GM12875 (cell line): ENCODE measurements around the gene AREL1.

Experiments
- H3K4me3 ChIP-seq: one replicate; pipeline ENCODE4 v1.5.1; 2011; ENCODE audit warnings: low read depth, low read length, control low read depth
- TF ChIP-seq, protein P1 (sequence below): IDR thresholded peaks from 2 replicates; pipeline ENCODE4 v1.5.1; 2011; ENCODE audit warnings: low read depth, mild to moderate bottlenecking, control low read depth, inconsistent platforms, low read length, moderate library complexity, borderline replicate concordance; ENCODE audit not compliant: insufficient read depth

Gene AREL1

DNA sequence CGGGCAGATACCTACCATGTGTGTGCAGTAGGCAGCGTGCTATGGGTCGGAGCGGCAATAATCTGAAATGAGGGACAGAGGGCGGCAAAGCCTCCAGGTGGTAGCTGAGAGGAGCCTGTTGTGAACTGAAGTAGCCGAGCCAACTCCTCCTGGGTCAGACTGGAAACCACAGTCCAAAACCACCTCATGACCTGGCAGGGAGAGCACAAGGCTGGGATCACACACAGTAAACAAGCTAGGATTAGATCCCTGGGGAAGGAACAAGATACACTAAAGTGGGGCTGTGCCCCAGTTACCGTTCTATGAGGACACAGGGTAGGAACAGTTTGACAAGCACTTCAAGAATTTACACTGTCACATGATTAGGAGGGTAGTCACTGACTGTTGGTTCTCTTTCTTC, 49.0 kb downstream of the AREL1 start:
- TF ChIP-seq, protein P1, sequence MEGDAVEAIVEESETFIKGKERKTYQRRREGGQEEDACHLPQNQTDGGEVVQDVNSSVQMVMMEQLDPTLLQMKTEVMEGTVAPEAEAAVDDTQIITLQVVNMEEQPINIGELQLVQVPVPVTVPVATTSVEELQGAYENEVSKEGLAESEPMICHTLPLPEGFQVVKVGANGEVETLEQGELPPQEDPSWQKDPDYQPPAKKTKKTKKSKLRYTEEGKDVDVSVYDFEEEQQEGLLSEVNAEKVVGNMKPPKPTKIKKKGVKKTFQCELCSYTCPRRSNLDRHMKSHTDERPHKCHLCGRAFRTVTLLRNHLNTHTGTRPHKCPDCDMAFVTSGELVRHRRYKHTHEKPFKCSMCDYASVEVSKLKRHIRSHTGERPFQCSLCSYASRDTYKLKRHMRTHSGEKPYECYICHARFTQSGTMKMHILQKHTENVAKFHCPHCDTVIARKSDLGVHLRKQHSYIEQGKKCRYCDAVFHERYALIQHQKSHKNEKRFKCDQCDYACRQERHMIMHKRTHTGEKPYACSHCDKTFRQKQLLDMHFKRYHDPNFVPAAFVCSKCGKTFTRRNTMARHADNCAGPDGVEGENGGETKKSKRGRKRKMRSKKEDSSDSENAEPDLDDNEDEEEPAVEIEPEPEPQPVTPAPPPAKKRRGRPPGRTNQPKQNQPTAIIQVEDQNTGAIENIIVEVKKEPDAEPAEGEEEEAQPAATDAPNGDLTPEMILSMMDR = no peak
- no peak overlapping the region for H3K4me3 ChIP-seq

DNA sequence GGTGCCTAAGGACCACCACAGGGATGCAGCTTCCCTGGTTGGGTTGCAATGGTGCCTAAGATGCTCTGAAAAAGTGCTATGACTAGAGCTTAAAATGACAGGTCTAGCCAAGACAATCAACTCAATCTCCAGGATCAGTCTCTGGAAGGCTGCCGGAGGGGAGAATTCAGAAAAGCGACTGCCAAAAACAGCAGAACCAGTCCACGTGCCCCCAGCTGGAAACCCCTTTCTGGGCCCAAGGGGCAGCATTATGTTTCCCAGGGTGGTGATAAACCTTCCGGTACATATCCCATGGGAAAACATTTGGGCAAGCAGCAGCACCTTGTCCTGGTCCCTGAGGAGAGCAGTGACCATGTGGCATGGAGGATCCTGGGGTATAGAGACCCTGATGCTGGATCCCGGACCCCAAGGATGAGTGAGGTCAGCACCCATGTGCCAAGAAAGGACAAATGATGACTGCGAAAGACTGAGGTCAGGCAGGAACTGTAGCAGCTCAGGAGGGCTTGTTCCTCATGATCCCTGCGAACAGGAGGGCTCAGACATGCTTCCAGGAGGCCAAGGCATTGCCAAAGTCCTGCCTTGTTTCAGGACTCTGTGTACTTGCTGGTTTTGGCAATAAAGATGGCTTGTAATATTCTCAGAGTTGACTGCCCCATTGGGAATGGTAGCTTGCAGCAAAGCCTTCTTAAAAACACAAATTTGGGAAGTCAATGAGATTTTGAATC, 51.0 kb downstream of the AREL1 start:
- TF ChIP-seq, protein P1 = no peak
- no peak overlapping the region for H3K4me3 ChIP-seq

DNA sequence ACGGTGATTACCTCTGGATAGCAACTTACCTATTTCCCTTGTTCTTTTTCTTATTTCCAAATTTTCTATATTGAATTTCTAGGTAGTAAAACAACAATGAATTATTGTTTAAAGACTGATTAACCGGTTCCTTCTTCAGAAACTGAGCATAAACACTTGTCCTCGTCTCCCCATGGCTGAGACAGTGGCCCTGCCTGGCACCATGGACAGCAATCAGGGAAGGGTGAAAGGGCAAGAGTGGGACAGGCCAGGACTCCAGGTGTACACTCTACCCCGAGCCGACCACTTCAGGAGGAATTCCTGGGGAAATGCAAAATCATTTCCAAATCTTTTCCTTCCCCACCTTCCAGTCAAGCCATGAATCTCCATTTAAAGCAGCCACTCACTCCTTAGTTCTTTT, 52.0 kb downstream of the AREL1 start:
- TF ChIP-seq, protein P1 = no peak

DNA sequence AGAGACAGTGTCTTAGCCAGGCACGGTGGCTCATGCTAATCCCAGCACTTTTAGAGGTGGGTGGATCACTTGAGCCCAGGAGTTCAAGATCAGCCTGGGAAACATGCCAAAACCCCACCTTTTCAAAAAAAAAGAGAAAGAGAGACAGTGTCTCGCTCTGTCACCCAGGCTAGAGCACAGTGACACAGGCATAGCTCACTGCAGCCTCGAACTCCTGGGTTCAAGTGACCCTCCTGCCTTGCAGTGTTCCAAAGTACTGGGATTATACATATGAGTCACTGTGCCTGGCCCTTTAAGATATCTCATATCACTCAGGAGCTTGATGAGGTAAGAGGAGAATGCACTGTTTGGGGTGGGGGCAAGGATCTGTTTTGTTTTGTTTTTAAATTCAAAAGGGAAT, 52.7 kb downstream of the AREL1 start:
- H3K4me3 ChIP-seq = no peak overlapping the region
- TF ChIP-seq, protein P1 = no peak

More for the DNA sequence above, 52.0 kb downstream of the AREL1 start:
- H3K4me3 ChIP-seq = no peak overlapping the region

DNA sequence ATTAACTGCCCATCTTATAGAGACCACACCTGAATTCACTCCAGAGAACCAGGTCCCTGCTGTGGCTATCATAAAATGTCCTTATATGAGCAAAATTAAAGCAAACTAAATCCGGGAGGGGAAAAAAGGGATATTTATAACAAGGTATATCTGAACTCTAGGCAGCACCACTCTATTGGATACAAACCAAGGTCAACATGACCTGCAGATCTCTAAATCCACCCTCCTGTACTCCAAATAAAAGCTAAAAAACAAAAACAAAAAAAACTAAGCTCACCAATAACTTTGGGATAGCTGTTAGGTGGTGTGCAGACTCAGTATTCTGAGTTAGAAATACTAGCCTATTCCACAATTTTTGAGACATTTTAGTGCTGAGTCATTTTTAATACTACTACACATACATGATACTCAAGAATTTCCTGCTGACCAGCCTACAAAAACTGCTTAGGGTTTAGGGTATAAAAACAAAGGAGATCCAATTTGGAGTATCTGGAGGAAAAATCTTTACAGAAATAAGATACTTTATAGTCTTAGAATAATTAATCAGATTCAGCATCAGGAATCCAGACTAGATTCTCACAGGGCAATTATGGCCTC, 54.2 kb downstream of the AREL1 start:
- no peak overlapping the region for H3K4me3 ChIP-seq
- TF ChIP-seq, protein P1 = no peak

DNA sequence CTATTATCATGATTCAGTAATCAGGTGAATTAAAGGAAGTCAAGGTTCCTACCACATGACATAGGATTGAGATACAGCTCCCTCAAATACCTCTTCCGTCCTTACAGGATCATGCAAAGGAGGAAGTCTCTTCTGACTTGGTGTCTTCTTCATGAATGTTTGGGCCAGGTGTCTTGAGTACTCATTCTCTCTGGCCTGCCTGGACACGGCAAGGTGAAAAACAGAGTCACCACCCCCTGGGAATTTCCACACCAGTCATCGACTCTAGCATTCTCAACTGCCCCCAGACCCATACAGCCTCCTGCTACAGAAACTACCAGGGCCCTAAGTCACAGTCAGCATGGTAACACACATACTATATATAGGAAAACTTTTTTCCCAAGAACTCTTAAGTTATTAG, 55.9 kb downstream of the AREL1 start:
- TF ChIP-seq, protein P1 = no peak

More for the DNA sequence above, 55.9 kb downstream of the AREL1 start:
- H3K4me3 ChIP-seq = no peak overlapping the region
